GM23248 (cell line): Measurements from ENCODE around the gene RBMS3.

Experiments
- EZH2 ChIP-seq: fragments of 200-600 bp; sonication (generic); IDR thresholded peaks from 2 replicates; pipeline ENCODE4 v1.6.1; 2018; ENCODE audit warnings: antibody characterized with exemption, mild to moderate bottlenecking; ENCODE audit not compliant: insufficient read depth, poor library complexity, severe bottlenecking
- EZH2phosphoT487 ChIP-seq: fragments of 200-600 bp; sonication (generic); IDR thresholded peaks from 2 replicates; pipeline ENCODE4 v1.6.1; 2018; ENCODE audit warnings: antibody characterized with exemption, moderate library complexity, mild to moderate bottlenecking, low read depth; ENCODE audit not compliant: insufficient read depth

GRCh38 chr3:29486096-29486495 lies 205.2 kb downstream of the RBMS3 start:
- TF ChIP-seq EZH2 (no peak), EZH2phosphoT487 (no peak)
